Measurements from ENCODE around the gene PM20D1.

Gene PM20D1

GRCh38 chr1:205803986-205804385 is 45.9 kb downstream of the PM20D1 start:
- DNase-seq, result no peak

- no peak for DNase-seq
These were observed 47.9 kb downstream of the PM20D1 start for GRCh38 chr1:205802060-205802459.

- DNase-seq, result no peak
These were observed 48.8 kb downstream of the PM20D1 start for GRCh38 chr1:205800981-205801703.

GRCh38 chr1:205800427-205800826 is 49.5 kb downstream of the PM20D1 start:
- DNase-seq, result no peak

GRCh38 chr1:205798577-205798976 is 51.4 kb downstream of the PM20D1 start:
- DNase-seq, result no peak

GRCh38 chr1:205797168-205797567 is 52.8 kb downstream of the PM20D1 start:
- peak; percentile 45 to 62 (median 46) for DNase-seq

- DNase-seq, result peak; percentile 55 to 85 (median 81)
These were observed 55.8 kb downstream of the PM20D1 start for GRCh38 chr1:205794011-205794730.

GRCh38 chr1:205792961-205793673 is 56.8 kb downstream of the PM20D1 start:
- DNase-seq, result no peak

- DNase-seq, result no peak
These were observed 57.5 kb downstream of the PM20D1 start for GRCh38 chr1:205792481-205792881.

GRCh38 chr1:205791568-205792180 is 58.3 kb downstream of the PM20D1 start:
- peak; percentile 72 to 81 (median 76) for DNase-seq

- no peak for DNase-seq
These were observed 62.5 kb downstream of the PM20D1 start for GRCh38 chr1:205787287-205787916.

- DNase-seq, result no peak
These were observed 63.3 kb downstream of the PM20D1 start for GRCh38 chr1:205786601-205787000.

GRCh38 chr1:205785446-205785845 is 64.5 kb downstream of the PM20D1 start:
- DNase-seq, result no peak

- DNase-seq, result no peak
These were observed 66.0 kb downstream of the PM20D1 start for GRCh38 chr1:205783904-205784303.

GRCh38 chr1:205783433-205783795 is 66.5 kb downstream of the PM20D1 start:
- DNase-seq, result no peak

GRCh38 chr1:205782627-205783432 is 67.1 kb downstream of the PM20D1 start:
- DNase-seq, result no peak

GRCh38 chr1:205780335-205780734 is 69.6 kb downstream of the PM20D1 start:
- DNase-seq, result no peak
